Uterus (tissue), 4 donors: ENCODE results near the gene PTGDS. TPM values are rescaled to one million over a fixed set of nuclear protein-coding genes. Genes with fewer than 3 reads are reported as not detected.

Experiments used
- DNase-seq, 2 donors: peaks; one replicate each; pipeline ENCODE4 v3.0.0-alpha.2; 2019 to 2020
- H3K27ac ChIP-seq, 2 donors: fragments of 200-600 bp; sonication (generic); 1 replicate in 1 of 2; 2 replicates in 1 of 2; pipeline ENCODE4 v1.5.1; 2016 to 2018
- H3K27me3 ChIP-seq, 2 donors: fragments of 200-600 bp; sonication (generic); one replicate each; pipeline ENCODE4 v1.5.1; 2018 to 2019; ENCODE audit warnings: control low read depth in 1 of 2
- H3K36me3 ChIP-seq, 2 donors: fragments of 200-600 bp; sonication (generic); one replicate each; pipeline ENCODE4 v1.5.1; 2019; ENCODE audit warnings: control low read depth in 1 of 2
- H3K4me1 ChIP-seq, 2 donors: fragments of 200-600 bp; sonication (generic); one replicate each; pipeline ENCODE4 v1.5.1; 2018 to 2019; ENCODE audit warnings: control low read depth in 1 of 2
- H3K4me3 ChIP-seq, 2 donors: fragments of 200-600 bp; sonication (generic); 1 replicate in 1 of 2; 2 replicates in 1 of 2; pipeline ENCODE4 v1.5.1; 2018 to 2019; ENCODE audit warnings: mild to moderate bottlenecking in 1 of 2
- H3K9me3 ChIP-seq, 2 donors: fragments of 200-600 bp; sonication (generic); one replicate each; pipeline ENCODE4 v1.5.1; 2019; ENCODE audit warnings: control low read depth in 1 of 2
- CTCF ChIP-seq, 4 experiments: fragments of 200-600 bp in 2 of 4; fragments of 450-650 bp in 2 of 4; sonication (generic) in 2 of 4; IDR thresholded peaks; one replicate each; pipeline ENCODE4 v1.5.1; 2016 to 2019; ENCODE audit warnings: antibody characterized with exemption in 4 of 4, mild to moderate bottlenecking in 2 of 4, moderate library complexity in 1 of 4
- POLR2A ChIP-seq, 2 donors: fragments of 450-650 bp; IDR thresholded peaks; one replicate each; pipeline ENCODE4 v1.6.1; 2016; ENCODE audit warnings: antibody characterized with exemption in 2 of 2, mild to moderate bottlenecking in 1 of 2, moderate library complexity in 1 of 2
- intact Hi-C: fragments of 100-400 bp; cut with DNase I; formaldehyde crosslinking; loops from one replicate; pipeline ENCODE4 v1.15.1; 2023; ENCODE audit warnings: low total_unique reads
- total RNA-seq, 4 donors: library from RNA; depleted of rRNA in 3 of 4; stranded (reverse); fragments of >200 nt in 3 of 4; gene quantifications; one replicate each; pipeline versions ENCODE4 v1.1.0 to v1.2.4, GENCODE V29; 2014 to 2023
- donor health status: DM: yes; HTN: yes; CAD: no.

The PTGDS gene
- total RNA-seq, 4 donors from 2014 or later, result 13.5 to 116 (median 58.8) TPM

DNA sequence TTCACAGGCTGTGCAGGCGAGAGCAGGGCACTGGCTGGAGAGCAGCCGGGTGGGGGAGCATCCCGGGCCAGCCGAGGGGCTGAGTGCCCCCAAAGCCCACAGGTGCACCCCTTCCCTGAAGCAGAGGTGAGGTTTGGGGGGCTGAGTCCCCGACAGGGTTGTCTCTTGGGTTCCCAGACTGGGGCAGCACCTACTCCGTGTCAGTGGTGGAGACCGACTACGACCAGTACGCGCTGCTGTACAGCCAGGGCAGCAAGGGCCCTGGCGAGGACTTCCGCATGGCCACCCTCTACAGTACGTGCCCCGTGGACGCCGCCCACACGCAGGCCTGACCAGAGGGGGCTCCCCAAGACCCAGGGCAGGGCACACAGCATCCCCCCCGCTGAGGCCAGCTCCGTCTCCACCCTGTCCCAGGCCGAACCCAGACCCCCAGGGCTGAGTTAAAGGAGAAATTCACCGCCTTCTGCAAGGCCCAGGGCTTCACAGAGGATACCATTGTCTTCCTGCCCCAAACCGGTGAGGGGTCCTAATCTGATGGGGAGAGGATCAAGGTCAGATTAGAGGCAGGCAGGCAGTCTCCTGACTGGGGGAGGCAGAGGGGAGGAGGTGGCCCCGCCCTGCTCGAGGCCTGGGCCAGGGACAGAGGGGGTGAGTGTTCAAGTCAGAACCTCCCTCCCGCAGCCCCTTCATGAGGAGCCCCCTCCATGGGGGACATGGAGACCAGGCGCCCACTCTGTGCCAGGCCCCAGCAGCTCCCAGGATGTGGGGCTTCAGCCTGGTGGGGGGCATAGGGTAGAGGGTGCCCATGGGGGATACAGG is 2.7 kb downstream of the PTGDS start:
- Histone ChIP-seq H3K9me3 (no peaks in the 10 kb centered on the region), H3K27ac (no peak overlapping the region), H3K4me3 (no peak overlapping the region), H3K36me3 (no peaks in the 10 kb centered on the region), H3K4me1 (no peaks in the 10 kb centered on the region), H3K27me3 (peaks cover 4 to 6% of the 10 kb centered on the region in 2 donors)
- DNase-seq, result no peak
- TF ChIP-seq POLR2A (IDR thresholded peaks at IDR 0.05) (no peak), CTCF (IDR thresholded peaks at IDR 0.05) (no peak)
- intact Hi-C loops, result no loop called here

DNA sequence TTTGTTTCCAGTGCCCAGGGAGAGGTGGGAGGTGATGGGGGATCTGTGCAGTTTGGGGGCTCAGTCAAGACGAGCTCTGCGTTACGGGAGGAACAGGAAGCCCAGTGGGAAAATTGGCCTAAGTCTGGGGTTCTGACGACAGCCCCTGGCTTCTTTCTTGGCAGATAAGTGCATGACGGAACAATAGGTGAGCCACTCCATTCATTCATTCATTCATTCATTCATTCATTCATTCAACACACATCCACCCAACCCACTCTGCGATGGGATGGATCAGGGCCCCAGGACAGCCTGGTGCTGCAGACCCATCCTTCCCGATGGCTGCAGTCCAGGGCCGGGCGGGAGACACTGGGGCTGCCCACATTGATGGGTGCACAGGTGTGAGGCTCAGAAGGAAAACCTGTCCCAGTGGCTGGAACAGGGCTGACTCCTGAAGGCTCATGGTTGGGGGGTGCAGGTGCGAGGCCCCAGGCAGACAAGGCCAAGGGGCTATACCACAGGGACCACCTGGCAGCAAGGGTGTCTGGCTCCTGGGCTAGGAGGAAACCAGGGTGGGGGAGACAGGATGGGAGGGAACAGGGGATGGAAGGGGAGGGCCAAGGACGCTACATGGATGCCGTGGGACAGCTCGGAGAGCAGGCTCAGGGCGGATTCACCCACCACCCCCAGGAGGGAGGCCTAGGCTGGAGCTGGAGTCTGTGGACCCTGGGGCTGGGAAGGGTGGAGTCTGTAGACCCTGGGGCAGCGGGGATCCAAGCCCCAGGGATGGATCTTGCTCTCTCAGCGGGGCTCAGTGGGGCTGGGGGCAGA is 3.6 kb downstream of the PTGDS start:
- Histone ChIP-seq H3K27me3 (peaks cover 8 to 9% of the 10 kb centered on the region in 2 donors), H3K4me1 (no peaks in the 10 kb centered on the region), H3K27ac (peak overlapping the region in 1 of 2 donors; percentile 24), H3K9me3 (no peaks in the 10 kb centered on the region), H3K4me3 (no peak overlapping the region), H3K36me3 (no peaks in the 10 kb centered on the region)
- TF ChIP-seq CTCF (IDR thresholded peaks at IDR 0.05), result no peak
- TF ChIP-seq POLR2A (IDR thresholded peaks at IDR 0.05), result no peak
- intact Hi-C loops, result no loop called here
- DNase-seq, result no peak

DNA sequence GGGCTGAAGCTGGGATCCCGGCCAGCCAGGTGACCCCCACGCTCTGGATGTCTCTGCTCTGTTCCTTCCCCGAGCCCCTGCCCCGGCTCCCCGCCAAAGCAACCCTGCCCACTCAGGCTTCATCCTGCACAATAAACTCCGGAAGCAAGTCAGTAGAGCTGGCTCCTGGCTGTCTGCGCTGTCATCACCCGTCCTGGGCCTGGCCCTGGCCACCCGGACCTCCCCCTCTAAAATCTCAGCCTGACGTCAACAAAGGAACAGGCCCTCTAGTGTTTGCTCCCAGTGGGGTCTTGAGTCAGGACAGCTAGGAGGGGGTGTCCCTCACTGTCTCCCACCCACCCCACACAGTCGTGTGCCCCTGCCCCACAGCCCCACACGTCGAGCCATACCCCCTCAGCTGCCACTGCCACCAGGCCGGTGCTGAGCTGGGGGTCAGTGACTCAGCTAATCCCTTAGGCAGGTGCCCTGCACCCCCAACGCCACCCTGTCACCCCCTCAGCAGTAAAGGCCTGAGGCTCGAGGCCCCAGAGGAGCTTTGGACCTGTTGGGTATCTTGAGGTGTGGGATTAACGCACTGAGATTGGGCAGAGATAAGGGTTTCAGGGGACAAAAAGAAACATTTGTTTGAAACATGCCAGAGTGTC is 4.4 kb downstream of the PTGDS start:
- no peaks in the 10 kb centered on the region for H3K4me1 ChIP-seq
- intact Hi-C loops, result no loop called here
- DNase-seq, result peak in 1 of 2 donors; percentile 46
- H3K4me3 ChIP-seq, result no peak overlapping the region
- TF ChIP-seq POLR2A (IDR thresholded peaks at IDR 0.05) (no peak), CTCF (IDR thresholded peaks at IDR 0.05) (no peak)
- no peaks in the 10 kb centered on the region for H3K36me3 ChIP-seq
- no peaks in the 10 kb centered on the region for H3K9me3 ChIP-seq
- H3K27me3 ChIP-seq, result peaks cover 8 to 16% of the 10 kb centered on the region in 2 donors
- peak overlapping the region; percentile 24 for H3K27ac ChIP-seq

- no peak within 1 kb of the TSS for H3K4me3 ChIP-seq
- no peaks in the 10 kb centered on the region for H3K4me1 ChIP-seq
- no peak for DNase-seq
- peak within 1 kb of the TSS in 1 of 2 donors; percentile 24 for H3K27ac ChIP-seq
- H3K27me3 ChIP-seq, result peaks cover 8 to 16% of the 10 kb centered on the region in 2 donors
- intact Hi-C loops, result no loop called here
- TF ChIP-seq CTCF (IDR thresholded peaks at IDR 0.05) (no peak), POLR2A (IDR thresholded peaks at IDR 0.05) (no peak)
- no peaks in the 10 kb centered on the region for H3K9me3 ChIP-seq
- H3K36me3 ChIP-seq, result no peaks in the 10 kb centered on the region
Observed at GRCh38 chr9:136982232-136983051, 5.1 kb downstream of the PTGDS start, which contains the start of gene LCNL1. TSS of gene LCNL1 (plus strand) at chr9:136982993. CDS start at chr9:136983587, 594 bp downstream.
